Measurements from ENCODE around the gene NSUN5.
"Not testable (repeated sequence)": the region's sequence is repeated elsewhere in the genome, so short reads cannot be mapped to it uniquely, and the experiment has no call there.

The NSUN5 gene

GRCh38 chr7:73324081-73324845 is 15.6 kb upstream of the NSUN5 start:
- peak; percentile 56 for DNase-seq

- not testable (repeated sequence) for DNase-seq
Observed at GRCh38 chr7:73323434-73324080, 14.9 kb upstream of the NSUN5 start.

- not testable (repeated sequence) for DNase-seq
Observed at GRCh38 chr7:73320009-73320408, 11.4 kb upstream of the NSUN5 start.

GRCh38 chr7:73319541-73319940 is 10.9 kb upstream of the NSUN5 start:
- not testable (repeated sequence) for DNase-seq

GRCh38 chr7:73318656-73319204 is 10.1 kb upstream of the NSUN5 start:
- not testable (repeated sequence) for DNase-seq

- no peak for DNase-seq
Observed at GRCh38 chr7:73316521-73316920, 7.9 kb upstream of the NSUN5 start.

GRCh38 chr7:73314271-73314670 is 5.6 kb upstream of the NSUN5 start:
- DNase-seq = no peak

- DNase-seq = no peak
Observed at GRCh38 chr7:73313521-73313906, 4.9 kb upstream of the NSUN5 start.

- no peak for DNase-seq
Observed at GRCh38 chr7:73312831-73313520, 4.3 kb upstream of the NSUN5 start.

GRCh38 chr7:73311421-73311820 is 2.8 kb upstream of the NSUN5 start:
- DNase-seq = not testable (repeated sequence)

GRCh38 chr7:73308074-73308664 is 457 bp downstream of the NSUN5 start:
- DNase-seq = no peak

- no peak for DNase-seq
Observed at GRCh38 chr7:73307436-73307835, 1.2 kb downstream of the NSUN5 start.

- not testable (repeated sequence) for DNase-seq
Observed at GRCh38 chr7:73304612-73305387, 3.8 kb downstream of the NSUN5 start.

- DNase-seq = no peak
Observed at GRCh38 chr7:73304071-73304470, 4.6 kb downstream of the NSUN5 start.

- DNase-seq = no peak
Observed at GRCh38 chr7:73303546-73303945, 5.1 kb downstream of the NSUN5 start.

- not testable (repeated sequence) for DNase-seq
Observed at GRCh38 chr7:73302846-73303245, 5.8 kb downstream of the NSUN5 start.

GRCh38 chr7:73301108-73301507 is 7.5 kb downstream of the NSUN5 start:
- DNase-seq = not testable (repeated sequence)

- DNase-seq = not testable (repeated sequence)
Observed at GRCh38 chr7:73299812-73300211, 8.8 kb downstream of the NSUN5 start.

GRCh38 chr7:73297706-73298105 is 10.9 kb downstream of the NSUN5 start:
- DNase-seq = not testable (repeated sequence)

GRCh38 chr7:73297235-73297634 is 11.4 kb downstream of the NSUN5 start:
- not testable (repeated sequence) for DNase-seq

GRCh38 chr7:73277210-73277609 is 31.4 kb downstream of the NSUN5 start:
- DNase-seq = not testable (repeated sequence)

GRCh38 chr7:73267813-73268212 is 40.8 kb downstream of the NSUN5 start:
- not testable (repeated sequence) for DNase-seq
